IMR-90 (cell line): ENCODE measurements around the gene KCNT1.

Experiments
- BHLHE40 ChIP-seq: fragments of 150-350 bp; IDR thresholded peaks from 2 replicates; pipeline ENCODE4 v1.6.1; 2016; ENCODE audit warnings: mild to moderate bottlenecking, low read depth, low read length
- CEBPB ChIP-seq: IDR thresholded peaks from 2 replicates; pipeline ENCODE4 v1.6.1; 2012; ENCODE audit warnings: low read depth, low read length, improper control_type of control experiment
- FOS ChIP-seq: fragments of 150-350 bp; IDR thresholded peaks from 2 replicates; pipeline ENCODE4 v1.6.1; 2016; ENCODE audit warnings: low read depth, low read length
- MAZ ChIP-seq: IDR thresholded peaks from 2 replicates; pipeline ENCODE4 v1.6.1; 2012; ENCODE audit warnings: low read depth, mild to moderate bottlenecking, low read length, improper control_type of control experiment, moderate library complexity, borderline replicate concordance
- POLR2A ChIP-seq: IDR thresholded peaks from 2 replicates; pipeline ENCODE4 v1.6.1; 2012; ENCODE audit warnings: mild to moderate bottlenecking, low read depth, low read length
- RCOR1 ChIP-seq: IDR thresholded peaks from 2 replicates; pipeline ENCODE4 v1.6.1; 2012; ENCODE audit warnings: mild to moderate bottlenecking, low read length, improper control_type of control experiment; ENCODE audit not compliant: insufficient replicate concordance
- TF ChIP-seq, protein P1 (sequence below): conservative IDR thresholded peaks from 2 replicates; pipeline ENCODE4 v1.5.1; 2012; ENCODE audit warnings: mild to moderate bottlenecking, low read depth, low read length, improper control_type of control experiment
- TF ChIP-seq, protein P2 (sequence below): fragments of 150-350 bp; IDR thresholded peaks from 2 replicates; pipeline ENCODE4 v1.6.1; 2017; ENCODE audit warnings: mild to moderate bottlenecking, antibody characterized with exemption, low read length, low read depth

DNA sequence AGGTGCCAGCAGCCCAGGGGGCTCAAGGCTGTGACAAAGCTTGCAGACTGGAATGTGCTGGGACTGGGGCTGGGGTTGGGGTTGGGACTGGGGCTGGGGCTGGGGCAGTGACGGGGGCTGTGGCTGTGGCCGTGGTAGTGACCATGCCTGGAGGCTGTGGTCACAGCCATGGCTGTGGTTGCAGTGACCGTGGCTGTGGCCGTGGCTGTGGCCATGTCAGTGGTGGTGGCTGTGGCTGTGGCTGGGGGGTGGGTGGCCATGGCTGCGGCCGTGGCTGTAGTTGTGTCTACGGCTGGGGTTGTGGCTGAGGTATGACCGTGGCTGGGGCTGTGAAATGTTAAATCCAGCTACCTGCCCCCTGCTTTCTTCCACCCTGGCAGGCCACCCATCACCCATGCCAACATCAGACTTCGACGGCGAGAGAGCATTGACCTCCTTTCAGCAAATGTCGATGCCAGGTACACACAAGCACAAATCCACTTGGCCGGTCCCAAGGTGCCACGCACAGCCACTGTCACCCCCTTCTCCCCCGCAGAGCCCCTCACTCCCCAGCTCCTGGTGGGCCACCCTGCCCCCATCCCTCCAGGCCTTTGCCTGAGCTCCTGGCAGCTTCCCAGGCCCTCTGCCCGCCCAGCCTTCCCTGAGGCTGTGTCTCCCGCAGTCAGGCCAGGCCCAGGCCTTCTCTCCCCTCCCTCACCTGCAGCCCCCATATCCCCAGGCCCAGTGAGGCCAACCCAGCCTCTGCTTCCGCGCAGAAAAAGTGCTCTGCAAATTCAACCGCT is 23.6 kb upstream of the KCNT1 start:
- TF ChIP-seq, protein P1, sequence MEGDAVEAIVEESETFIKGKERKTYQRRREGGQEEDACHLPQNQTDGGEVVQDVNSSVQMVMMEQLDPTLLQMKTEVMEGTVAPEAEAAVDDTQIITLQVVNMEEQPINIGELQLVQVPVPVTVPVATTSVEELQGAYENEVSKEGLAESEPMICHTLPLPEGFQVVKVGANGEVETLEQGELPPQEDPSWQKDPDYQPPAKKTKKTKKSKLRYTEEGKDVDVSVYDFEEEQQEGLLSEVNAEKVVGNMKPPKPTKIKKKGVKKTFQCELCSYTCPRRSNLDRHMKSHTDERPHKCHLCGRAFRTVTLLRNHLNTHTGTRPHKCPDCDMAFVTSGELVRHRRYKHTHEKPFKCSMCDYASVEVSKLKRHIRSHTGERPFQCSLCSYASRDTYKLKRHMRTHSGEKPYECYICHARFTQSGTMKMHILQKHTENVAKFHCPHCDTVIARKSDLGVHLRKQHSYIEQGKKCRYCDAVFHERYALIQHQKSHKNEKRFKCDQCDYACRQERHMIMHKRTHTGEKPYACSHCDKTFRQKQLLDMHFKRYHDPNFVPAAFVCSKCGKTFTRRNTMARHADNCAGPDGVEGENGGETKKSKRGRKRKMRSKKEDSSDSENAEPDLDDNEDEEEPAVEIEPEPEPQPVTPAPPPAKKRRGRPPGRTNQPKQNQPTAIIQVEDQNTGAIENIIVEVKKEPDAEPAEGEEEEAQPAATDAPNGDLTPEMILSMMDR: no peak
- TF ChIP-seq CEBPB: no peak
- TF ChIP-seq POLR2A: no peak
- TF ChIP-seq, protein P2, sequence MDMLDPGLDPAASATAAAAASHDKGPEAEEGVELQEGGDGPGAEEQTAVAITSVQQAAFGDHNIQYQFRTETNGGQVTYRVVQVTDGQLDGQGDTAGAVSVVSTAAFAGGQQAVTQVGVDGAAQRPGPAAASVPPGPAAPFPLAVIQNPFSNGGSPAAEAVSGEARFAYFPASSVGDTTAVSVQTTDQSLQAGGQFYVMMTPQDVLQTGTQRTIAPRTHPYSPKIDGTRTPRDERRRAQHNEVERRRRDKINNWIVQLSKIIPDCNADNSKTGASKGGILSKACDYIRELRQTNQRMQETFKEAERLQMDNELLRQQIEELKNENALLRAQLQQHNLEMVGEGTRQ: no peak
- TF ChIP-seq RCOR1: no peak
- no peak for TF ChIP-seq FOS
- TF ChIP-seq MAZ: no peak
- no peak for TF ChIP-seq BHLHE40
